Psoas muscle (tissue), 8 donors: ENCODE results near the gene BCAN. TPM values are rescaled to one million over a fixed set of nuclear protein-coding genes. Genes with fewer than 3 reads are reported as not detected.

ENCODE experiments used
- ATAC-seq, 4 donors: fragments of 200-7000 bp; cut with Tn5 transposase; one replicate each; pipeline ENCODE4 v1.9.1; 2020; ENCODE audit warnings: moderate library complexity in 3 of 4, mild to moderate bottlenecking in 2 of 4
- DNase-seq, 2 donors: peaks; one replicate each; pipeline ENCODE4 v3.0.0-alpha.2; 2020
- H3K27ac ChIP-seq: fragments of 200-600 bp; one replicate; pipeline ENCODE4 v1.8.0; 2022
- H3K27me3 ChIP-seq, 3 donors: fragments of 200-600 bp in 1 of 3; one replicate each; pipeline versions ENCODE4 v1.6.1 to v1.8.0; 2013 to 2022; ENCODE audit warnings: low read length in 2 of 3, mild to moderate bottlenecking in 2 of 3, moderate library complexity in 1 of 3; ENCODE audit not compliant: insufficient read depth in 3 of 3
- H3K36me3 ChIP-seq, 2 donors: fragments of 200-600 bp in 1 of 2; one replicate each; pipeline versions ENCODE4 v1.6.1 to v1.8.0; 2013 to 2022; ENCODE audit warnings: low read depth in 1 of 2, mild to moderate bottlenecking in 1 of 2, moderate library complexity in 1 of 2; ENCODE audit not compliant: insufficient read depth in 1 of 2
- H3K4me1 ChIP-seq: fragments of 200-600 bp; one replicate; pipeline ENCODE4 v1.8.0; 2022
- H3K4me3 ChIP-seq: fragments of 200-600 bp; one replicate; pipeline ENCODE4 v1.8.0; 2022; ENCODE audit warnings: mild to moderate bottlenecking
- H3K9me3 ChIP-seq: fragments of 200-600 bp; one replicate; pipeline ENCODE4 v1.8.0; 2022
- WGBS, 3 donors: extraction: QIAGEN DNeasy Blood & Tissue Kit; methylation state at CpG; one replicate each; pipeline versions ENCODE4 v1.1.6 to v1.1.7; 2013; 5-methylcytosine and 5-hydroxymethylcytosine counted together
- intact Hi-C, 2 donors: fragments of 100-400 bp; cut with DNase I; formaldehyde crosslinking; loops; one replicate each; pipeline versions ENCODE4 v1.11.0 to v1.14.2; 2022
- polyA plus RNA-seq, 3 donors: library from polyadenylated mRNA; stranded (reverse); fragments of 200-250 nt; gene quantifications; one replicate each; pipeline ENCODE4 v1.2.3, GENCODE V29; 2013
- total RNA-seq, 4 donors: library from RNA; stranded (reverse); fragmentation: NEBNext Ultra II Directional in 2 of 4; extraction: Animal tissue kit (Norgen Biotek cat#: 25700) in 2 of 4; gene quantifications; one replicate each; pipeline versions ENCODE4 v1.2.1 to v1.2.4, GENCODE V29; 2021 to 2023
- TF ChIP-seq, protein P1 (sequence below): fragments of 200-600 bp; IDR thresholded peaks from one replicate; pipeline ENCODE4 v1.8.0; 2022; ENCODE audit warnings: antibody characterized with exemption
- donor health status: healthy with polysubstance abuse.
- donor health status: DM: no; HTN: no; CAD: no; lungs with moderate emphysema.
- donor health status: Bipolar disorder and iron deficiency.
- donor health status: healthy.
- donor health status: DM: yes; HTN: yes; CAD: no.
- donor health status: DM: no; HTN: no; CAD: no.
- donor health status: DM: no; HTN: no; CAD: no.
- donor health status: DM: yes; HTN: yes; CAD: no.

BCAN gene
- total and polyA plus RNA-seq, 7 donors = 0.06 to 0.36 (median 0.18) TPM; not detected in 3

DNA sequence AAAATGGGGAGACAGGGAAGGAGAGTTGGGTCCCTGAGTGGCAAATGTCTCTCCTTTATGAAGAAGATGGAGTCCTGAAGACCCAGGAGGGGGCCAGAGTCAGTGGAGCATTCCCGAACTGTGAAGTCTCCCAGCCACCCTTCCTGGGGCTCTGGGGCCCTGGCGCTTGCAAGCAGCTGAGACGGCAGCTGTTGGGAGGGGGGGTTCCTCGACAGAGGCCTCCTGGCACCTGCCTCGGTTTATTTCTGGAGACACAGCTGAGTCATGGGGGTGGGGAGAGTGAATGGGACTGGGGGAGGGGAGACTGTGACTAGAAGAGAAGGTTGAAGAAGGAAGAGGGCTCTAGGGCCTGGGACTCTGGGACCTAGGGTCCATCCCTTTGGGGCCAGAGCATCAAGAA lies 21.3 kb downstream of the BCAN start:
- no peaks in the 10 kb centered on the region for H3K9me3 ChIP-seq
- TF ChIP-seq, protein P1, sequence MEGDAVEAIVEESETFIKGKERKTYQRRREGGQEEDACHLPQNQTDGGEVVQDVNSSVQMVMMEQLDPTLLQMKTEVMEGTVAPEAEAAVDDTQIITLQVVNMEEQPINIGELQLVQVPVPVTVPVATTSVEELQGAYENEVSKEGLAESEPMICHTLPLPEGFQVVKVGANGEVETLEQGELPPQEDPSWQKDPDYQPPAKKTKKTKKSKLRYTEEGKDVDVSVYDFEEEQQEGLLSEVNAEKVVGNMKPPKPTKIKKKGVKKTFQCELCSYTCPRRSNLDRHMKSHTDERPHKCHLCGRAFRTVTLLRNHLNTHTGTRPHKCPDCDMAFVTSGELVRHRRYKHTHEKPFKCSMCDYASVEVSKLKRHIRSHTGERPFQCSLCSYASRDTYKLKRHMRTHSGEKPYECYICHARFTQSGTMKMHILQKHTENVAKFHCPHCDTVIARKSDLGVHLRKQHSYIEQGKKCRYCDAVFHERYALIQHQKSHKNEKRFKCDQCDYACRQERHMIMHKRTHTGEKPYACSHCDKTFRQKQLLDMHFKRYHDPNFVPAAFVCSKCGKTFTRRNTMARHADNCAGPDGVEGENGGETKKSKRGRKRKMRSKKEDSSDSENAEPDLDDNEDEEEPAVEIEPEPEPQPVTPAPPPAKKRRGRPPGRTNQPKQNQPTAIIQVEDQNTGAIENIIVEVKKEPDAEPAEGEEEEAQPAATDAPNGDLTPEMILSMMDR = no peak
- intact Hi-C loops = no loop called here
- peak; percentile 68 to 72 (median 70) for ATAC-seq
- peak overlapping the region; percentile 30 for H3K4me3 ChIP-seq
- WGBS, 3 donors = 6 to 13% (median 7%) methylated on average over 5 of the region's 5 CpGs
- H3K4me1 ChIP-seq = peaks cover 85% of the 10 kb centered on the region
- DNase-seq = peak; percentile 83 to 94
- H3K27ac ChIP-seq = peak overlapping the region; percentile 99
- no peaks in the 10 kb centered on the region for H3K27me3 ChIP-seq
- H3K36me3 ChIP-seq = no peaks in the 10 kb centered on the region

DNA sequence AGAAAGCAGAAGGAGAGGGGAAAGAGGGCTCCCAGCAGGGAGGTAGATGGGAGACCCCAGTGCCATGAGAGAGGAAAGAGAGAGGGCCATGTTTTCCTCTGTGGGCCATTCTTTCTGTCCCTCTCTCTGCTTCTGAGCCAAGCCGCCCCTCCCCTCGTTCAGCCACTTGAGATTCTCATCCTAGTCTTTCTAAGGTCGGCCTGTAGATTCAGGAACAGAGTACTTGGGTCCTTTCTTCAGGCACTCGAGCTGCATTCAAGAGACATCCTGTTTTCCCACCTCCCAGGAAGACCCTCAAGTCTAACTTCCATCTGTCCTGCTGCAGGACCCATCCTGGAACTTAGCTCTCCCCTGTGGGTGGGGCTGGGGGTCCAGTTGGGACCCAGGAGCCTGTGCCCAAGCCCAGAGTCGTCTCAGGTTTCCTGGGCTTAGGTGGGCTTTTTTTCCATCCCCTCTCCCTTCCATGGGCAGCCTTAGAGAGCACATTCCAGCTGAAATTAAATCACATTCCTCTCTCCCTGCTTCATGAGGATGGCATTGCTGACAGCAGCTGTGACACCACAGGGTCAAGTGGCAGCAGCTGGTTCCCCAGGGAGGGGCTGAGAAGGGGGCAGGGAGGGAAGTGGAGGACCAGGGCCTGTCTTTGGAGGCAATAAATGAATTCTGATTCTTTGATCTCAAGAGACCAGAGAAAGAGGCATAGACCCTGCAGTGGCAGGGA lies 22.3 kb downstream of the BCAN start:
- no peaks in the 10 kb centered on the region for H3K9me3 ChIP-seq
- H3K36me3 ChIP-seq = no peaks in the 10 kb centered on the region
- peak overlapping the region; percentile 30 for H3K4me3 ChIP-seq
- 26 to 33% (median 30%) methylated on average over 5 of the region's 5 CpGs for WGBS, 3 donors
- DNase-seq (peak in 1 of 2 donors; percentile 46), ATAC-seq (peak in 2 of 4 donors; percentile 32 to 34)
- intact Hi-C loops = no loop called here
- peak overlapping the region; percentile 99 for H3K27ac ChIP-seq
- TF ChIP-seq, protein P1 = no peak
- no peaks in the 10 kb centered on the region for H3K27me3 ChIP-seq
- H3K4me1 ChIP-seq = peaks cover 95% of the 10 kb centered on the region

DNA sequence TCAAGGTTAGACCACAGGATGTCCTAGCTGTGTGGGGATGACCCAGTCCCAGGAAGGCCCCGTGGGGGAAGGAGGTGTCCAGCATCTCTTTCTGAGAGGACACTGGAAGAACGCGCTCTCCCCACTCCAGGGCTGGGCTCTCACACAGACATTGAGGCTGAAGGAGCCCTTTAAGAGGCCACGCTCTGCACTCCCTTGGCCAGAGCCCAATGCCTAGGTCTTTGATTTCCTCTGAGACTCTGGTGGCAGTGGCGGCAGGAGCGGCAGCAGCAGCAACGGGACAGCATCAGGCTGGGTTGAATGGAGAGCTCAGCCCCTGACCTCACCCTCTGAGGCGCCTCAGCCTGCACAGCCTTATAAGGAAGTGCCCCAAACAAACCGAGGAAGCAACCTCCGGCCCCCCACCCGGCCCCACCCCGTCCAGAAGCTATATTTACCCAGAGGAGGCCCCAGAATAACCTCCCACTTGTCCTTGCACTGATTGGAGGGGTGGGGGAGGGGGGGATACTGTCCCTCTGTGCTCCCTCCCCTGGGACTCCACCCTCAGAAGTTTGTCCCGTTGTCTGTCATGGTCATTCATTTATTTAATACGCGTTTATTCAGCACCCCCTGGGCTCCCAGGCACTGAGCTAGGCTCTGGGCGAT lies 23.0 kb downstream of the BCAN start:
- 9 to 16% (median 12%) methylated on average over 16 of the region's 16 CpGs for WGBS, 3 donors
- TF ChIP-seq, protein P1 = no peak

DNA sequence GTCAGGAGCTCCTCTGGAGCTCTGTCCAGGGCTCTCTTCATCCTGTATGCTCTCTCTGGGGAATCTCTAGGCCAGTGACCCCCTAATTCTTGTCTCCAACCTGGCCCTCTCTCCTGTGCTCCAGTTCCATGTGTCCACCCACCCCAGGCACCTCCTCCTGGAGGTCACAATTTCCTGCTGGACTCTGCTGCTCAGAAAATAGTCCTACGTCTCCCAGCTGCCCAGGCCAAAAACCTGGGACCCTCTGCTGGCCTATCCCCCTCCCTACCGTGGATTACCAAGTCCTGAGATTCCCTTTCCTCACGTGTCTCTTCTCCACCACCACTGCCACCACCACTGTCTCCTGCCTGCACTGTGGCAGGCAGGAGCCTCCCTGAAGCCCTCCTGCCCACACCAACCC lies 23.6 kb downstream of the BCAN start:
- ATAC-seq (no peak), DNase-seq (no peak)
- intact Hi-C loops = no loop called here
- H3K4me1 ChIP-seq = peaks cover 97% of the 10 kb centered on the region
- 16 to 37% (median 18%) methylated on average over 3 of the region's 3 CpGs for WGBS, 3 donors
- H3K4me3 ChIP-seq = peak overlapping the region; percentile 30
- H3K27me3 ChIP-seq = no peaks in the 10 kb centered on the region
- H3K9me3 ChIP-seq = no peaks in the 10 kb centered on the region
- H3K36me3 ChIP-seq = no peaks in the 10 kb centered on the region
- peak overlapping the region; percentile 99 for H3K27ac ChIP-seq
- TF ChIP-seq, protein P1 = no peak

More for the DNA sequence above, 23.0 kb downstream of the BCAN start:
- peak; percentile 11 to 22 (median 15) for ATAC-seq
- no peaks in the 10 kb centered on the region for H3K36me3 ChIP-seq
- H3K4me1 ChIP-seq = peaks cover 95% of the 10 kb centered on the region
- peak; percentile 61 to 78 for DNase-seq
- peak overlapping the region; percentile 30 for H3K4me3 ChIP-seq
- no peaks in the 10 kb centered on the region for H3K9me3 ChIP-seq
- no peaks in the 10 kb centered on the region for H3K27me3 ChIP-seq
- H3K27ac ChIP-seq = peak overlapping the region; percentile 99
- intact Hi-C loops = no loop called here
